ENCODE data around the gene IPO13.
A peak's percentile ranks its signal among the peaks of the same experiment; 100 is the strongest.

Gene IPO13

DNA sequence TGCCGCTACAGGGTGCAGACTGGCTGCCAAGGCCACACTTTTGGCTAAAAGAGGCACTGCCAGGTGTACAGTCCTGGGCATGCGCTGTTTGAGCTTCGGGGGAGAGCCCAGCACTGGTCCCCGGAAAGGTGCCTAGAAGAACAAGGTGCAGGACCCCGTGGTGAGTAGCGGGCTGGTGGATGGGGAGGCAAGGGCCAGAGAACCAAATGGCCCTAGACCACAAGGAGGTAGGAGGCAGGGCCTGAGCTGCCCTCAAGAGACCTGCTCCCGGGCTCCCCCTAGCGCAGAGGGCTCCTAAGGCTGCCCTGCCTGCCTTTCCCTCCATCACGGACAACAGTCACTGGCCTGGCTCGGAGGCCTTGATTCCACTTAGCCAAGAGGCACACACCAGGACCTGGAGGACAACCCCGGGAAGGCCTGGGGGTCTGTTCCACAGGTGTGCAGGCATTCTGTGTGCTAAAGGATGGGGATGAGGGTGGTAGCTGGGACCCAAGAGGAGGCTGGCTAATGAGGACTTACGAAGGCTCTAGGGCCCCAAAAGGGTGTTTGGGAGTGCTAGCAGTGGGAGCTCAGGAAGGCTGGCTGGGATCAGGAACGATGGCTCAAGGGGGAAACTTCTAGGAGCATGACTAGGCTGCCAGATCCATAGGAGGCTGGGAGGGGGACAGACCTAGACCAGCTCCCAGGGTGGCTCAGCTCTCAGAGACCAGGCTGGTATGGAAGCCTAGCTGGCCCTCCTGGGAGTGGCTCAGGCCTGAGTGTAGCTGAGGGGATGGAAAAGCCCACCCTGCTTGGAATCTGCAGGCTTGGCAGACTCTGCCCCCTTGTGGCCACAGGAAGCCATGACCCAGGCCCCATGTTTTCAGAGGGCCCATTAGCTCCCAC lies 12.4 kb upstream of the IPO13 start:
- H3K79me2 ChIP-seq (ENCODE audit: low read length) = no peaks in the 10 kb centered on the region
- H3K4me3 ChIP-seq (ENCODE audit: low read length) = peak overlapping the region; percentile 26; the same call in 1 of the 2 replicates
- H2AFZ ChIP-seq (ENCODE audit: low read depth, low read length) = 0 out of 2 replicates have a peak overlapping the region, but pooled peaks have one; percentile 30
- peak overlapping the region; percentile 41 for H3K4me2 ChIP-seq (ENCODE audit: low read length)
- H3K9me3 ChIP-seq (ENCODE audit: insufficient read depth, low read length) = no peaks in the 10 kb centered on the region
- H3K27ac ChIP-seq (ENCODE audit: low read length) = no peak overlapping the region
- TF ChIP-seq EZH2phosphoT487 (IDR thresholded peaks at IDR 0.05; ENCODE audit: low read depth) = no peak
- TF ChIP-seq, protein P1, sequence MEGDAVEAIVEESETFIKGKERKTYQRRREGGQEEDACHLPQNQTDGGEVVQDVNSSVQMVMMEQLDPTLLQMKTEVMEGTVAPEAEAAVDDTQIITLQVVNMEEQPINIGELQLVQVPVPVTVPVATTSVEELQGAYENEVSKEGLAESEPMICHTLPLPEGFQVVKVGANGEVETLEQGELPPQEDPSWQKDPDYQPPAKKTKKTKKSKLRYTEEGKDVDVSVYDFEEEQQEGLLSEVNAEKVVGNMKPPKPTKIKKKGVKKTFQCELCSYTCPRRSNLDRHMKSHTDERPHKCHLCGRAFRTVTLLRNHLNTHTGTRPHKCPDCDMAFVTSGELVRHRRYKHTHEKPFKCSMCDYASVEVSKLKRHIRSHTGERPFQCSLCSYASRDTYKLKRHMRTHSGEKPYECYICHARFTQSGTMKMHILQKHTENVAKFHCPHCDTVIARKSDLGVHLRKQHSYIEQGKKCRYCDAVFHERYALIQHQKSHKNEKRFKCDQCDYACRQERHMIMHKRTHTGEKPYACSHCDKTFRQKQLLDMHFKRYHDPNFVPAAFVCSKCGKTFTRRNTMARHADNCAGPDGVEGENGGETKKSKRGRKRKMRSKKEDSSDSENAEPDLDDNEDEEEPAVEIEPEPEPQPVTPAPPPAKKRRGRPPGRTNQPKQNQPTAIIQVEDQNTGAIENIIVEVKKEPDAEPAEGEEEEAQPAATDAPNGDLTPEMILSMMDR (IDR thresholded peaks at IDR 0.05; ENCODE audit: low read depth, low read length) = peak; percentile 58
- no peaks in the 10 kb centered on the region for H3K27me3 ChIP-seq (ENCODE audit: low read depth, low read length)
- no peaks in the 10 kb centered on the region for H4K20me1 ChIP-seq (ENCODE audit: insufficient read depth, low read length)
- no peaks in the 10 kb centered on the region for H3K4me1 ChIP-seq (ENCODE audit: low read length)
- H3K9ac ChIP-seq (ENCODE audit: low read length) = no peak overlapping the region
- no peaks in the 10 kb centered on the region for H3K36me3 ChIP-seq (replicated peaks; ENCODE audit: low read depth, low read length)

GRCh38 chr1:43934986-43935324 lies 11.8 kb upstream of the IPO13 start:
- TF ChIP-seq, protein P1 (IDR thresholded peaks at IDR 0.05; ENCODE audit: low read depth, low read length) = no peak
- no peak for TF ChIP-seq EZH2phosphoT487 (IDR thresholded peaks at IDR 0.05; ENCODE audit: low read depth)
- H3K27me3 ChIP-seq (ENCODE audit: low read depth, low read length) = no peaks in the 10 kb centered on the region
- H2AFZ ChIP-seq (ENCODE audit: low read depth, low read length) = no peak overlapping the region
- no peak overlapping the region for H3K4me2 ChIP-seq (ENCODE audit: low read length)
- H3K79me2 ChIP-seq (ENCODE audit: low read length) = no peaks in the 10 kb centered on the region
- no peak overlapping the region for H3K27ac ChIP-seq (ENCODE audit: low read length)
- no peaks in the 10 kb centered on the region for H3K36me3 ChIP-seq (replicated peaks; ENCODE audit: low read depth, low read length)
- H3K9me3 ChIP-seq (ENCODE audit: insufficient read depth, low read length) = no peaks in the 10 kb centered on the region
- H3K4me3 ChIP-seq (ENCODE audit: low read length) = no peak overlapping the region
- H3K9ac ChIP-seq (ENCODE audit: low read length) = no peak overlapping the region
- H3K4me1 ChIP-seq (ENCODE audit: low read length) = no peaks in the 10 kb centered on the region
- H4K20me1 ChIP-seq (ENCODE audit: insufficient read depth, low read length) = no peaks in the 10 kb centered on the region

DNA sequence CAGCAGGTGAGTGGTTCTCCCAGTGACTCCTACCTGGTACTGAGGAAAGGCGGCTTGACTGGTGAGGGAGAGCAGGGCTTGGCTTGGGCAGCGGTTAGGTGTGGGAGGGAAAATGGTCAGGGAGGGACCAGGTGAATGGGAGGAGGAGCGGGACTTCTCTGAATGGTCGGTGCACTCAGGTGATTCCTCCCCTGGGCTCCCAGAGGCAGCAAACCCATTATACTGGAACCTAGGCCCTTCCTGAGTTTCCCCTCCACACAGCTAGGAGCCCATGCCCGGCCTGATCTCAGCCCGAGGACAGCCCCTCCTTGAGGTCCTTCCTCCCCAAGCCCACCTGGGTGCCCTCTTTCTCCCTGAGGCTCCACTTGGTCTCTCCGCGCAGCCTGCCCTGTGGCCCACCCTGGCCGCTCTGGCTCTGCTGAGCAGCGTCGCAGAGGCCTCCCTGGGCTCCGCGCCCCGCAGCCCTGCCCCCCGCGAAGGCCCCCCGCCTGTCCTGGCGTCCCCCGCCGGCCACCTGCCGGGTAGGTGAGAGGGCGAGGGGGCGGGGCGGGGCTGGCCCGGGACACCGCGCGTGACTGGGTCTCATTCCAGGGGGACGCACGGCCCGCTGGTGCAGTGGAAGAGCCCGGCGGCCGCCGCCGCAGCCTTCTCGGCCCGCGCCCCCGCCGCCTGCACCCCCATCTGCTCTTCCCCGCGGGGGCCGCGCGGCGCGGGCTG lies 10.9 kb upstream of the IPO13 start:
- no peak overlapping the region for H3K27ac ChIP-seq (ENCODE audit: low read length)
- H3K27me3 ChIP-seq (ENCODE audit: low read depth, low read length) = no peaks in the 10 kb centered on the region
- H3K79me2 ChIP-seq (ENCODE audit: low read length) = no peaks in the 10 kb centered on the region
- TF ChIP-seq EZH2phosphoT487 (IDR thresholded peaks at IDR 0.05; ENCODE audit: low read depth) = no peak
- TF ChIP-seq, protein P1 (IDR thresholded peaks at IDR 0.05; ENCODE audit: low read depth, low read length) = no peak
- no peaks in the 10 kb centered on the region for H3K9me3 ChIP-seq (ENCODE audit: insufficient read depth, low read length)
- no peak overlapping the region for H3K4me2 ChIP-seq (ENCODE audit: low read length)
- H3K9ac ChIP-seq (ENCODE audit: low read length) = no peak overlapping the region
- H3K36me3 ChIP-seq (replicated peaks; ENCODE audit: low read depth, low read length) = no peaks in the 10 kb centered on the region
- no peak overlapping the region for H3K4me3 ChIP-seq (ENCODE audit: low read length)
- no peaks in the 10 kb centered on the region for H4K20me1 ChIP-seq (ENCODE audit: insufficient read depth, low read length)
- H2AFZ ChIP-seq (ENCODE audit: low read depth, low read length) = no peak overlapping the region
- H3K4me1 ChIP-seq (ENCODE audit: low read length) = no peaks in the 10 kb centered on the region

- Histone ChIP-seq H3K9ac (ENCODE audit: low read length) (no peak overlapping the region), H3K79me2 (ENCODE audit: low read length) (no peaks in the 10 kb centered on the region), H2AFZ (ENCODE audit: low read depth, low read length) (no peak overlapping the region), H3K4me3 (ENCODE audit: low read length) (no peak overlapping the region), H3K36me3 (replicated peaks; ENCODE audit: low read depth, low read length) (no peaks in the 10 kb centered on the region), H3K27ac (ENCODE audit: low read length) (no peak overlapping the region), H3K4me2 (ENCODE audit: low read length) (no peak overlapping the region), H3K4me1 (ENCODE audit: low read length) (no peaks in the 10 kb centered on the region), H4K20me1 (ENCODE audit: insufficient read depth, low read length) (no peaks in the 10 kb centered on the region), H3K9me3 (ENCODE audit: insufficient read depth, low read length) (no peaks in the 10 kb centered on the region), H3K27me3 (ENCODE audit: low read depth, low read length) (no peaks in the 10 kb centered on the region)
- no peak for TF ChIP-seq EZH2phosphoT487 (IDR thresholded peaks at IDR 0.05; ENCODE audit: low read depth)
- TF ChIP-seq, protein P1 (IDR thresholded peaks at IDR 0.05; ENCODE audit: low read depth, low read length) = no peak
Observed at GRCh38 chr1:43936431-43937151, 10.2 kb upstream of the IPO13 start.

Measured in OCI-LY3 (cell line).